Mucosa of gallbladder (tissue), 1 donor: Measurements from ENCODE around the gene GSTP1. TPM values are rescaled to one million over a fixed set of nuclear protein-coding genes. Genes with fewer than 3 reads are reported as not detected.
A peak's percentile ranks its signal among the peaks of the same experiment; 100 is the strongest.
"Not testable (repeated sequence)": the region's sequence is repeated elsewhere in the genome, so short reads cannot be mapped to it uniquely, and the experiment has no call there.

ENCODE experiments used
- DNase-seq: peaks from one replicate; pipeline ENCODE4 v3.0.0-alpha.2; 2020; ENCODE audit warnings: low spot score
- total RNA-seq: library from RNA; stranded (reverse); gene quantifications from one replicate; pipeline ENCODE4 v1.2.1, GENCODE V29; 2021
- donor health status: DM: no; HTN: no; CAD: no.

The GSTP1 gene
- total RNA-seq, 1 donor from 2014 or later: 1,142 TPM

- not testable (repeated sequence) for DNase-seq
These were observed 19.9 kb upstream of the GSTP1 start for GRCh38 chr11:67563705-67564114.

DNA sequence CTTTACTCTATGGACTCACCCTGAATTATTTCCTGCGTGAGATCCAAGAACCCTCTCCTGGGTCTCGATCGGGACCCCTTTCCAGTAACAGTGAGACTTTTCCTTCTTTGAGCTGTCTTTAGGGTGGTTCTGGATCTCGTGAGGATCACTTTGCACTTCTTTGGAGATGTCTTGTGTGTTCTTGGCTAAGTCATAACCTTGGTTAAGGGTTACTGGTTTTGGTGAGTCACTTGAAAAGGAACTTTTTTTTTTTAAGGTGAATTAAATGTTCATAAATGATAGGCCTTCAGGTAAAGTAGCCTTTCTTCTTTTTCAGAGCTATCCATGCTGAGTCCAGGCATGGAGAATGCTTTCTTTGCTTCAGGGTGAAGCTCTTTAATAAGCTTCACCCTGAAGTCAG, 19.4 kb upstream of the GSTP1 start:
- no peak for DNase-seq

- DNase-seq: no peak
These were observed 12.2 kb upstream of the GSTP1 start for GRCh38 chr11:67571443-67571842.

DNA sequence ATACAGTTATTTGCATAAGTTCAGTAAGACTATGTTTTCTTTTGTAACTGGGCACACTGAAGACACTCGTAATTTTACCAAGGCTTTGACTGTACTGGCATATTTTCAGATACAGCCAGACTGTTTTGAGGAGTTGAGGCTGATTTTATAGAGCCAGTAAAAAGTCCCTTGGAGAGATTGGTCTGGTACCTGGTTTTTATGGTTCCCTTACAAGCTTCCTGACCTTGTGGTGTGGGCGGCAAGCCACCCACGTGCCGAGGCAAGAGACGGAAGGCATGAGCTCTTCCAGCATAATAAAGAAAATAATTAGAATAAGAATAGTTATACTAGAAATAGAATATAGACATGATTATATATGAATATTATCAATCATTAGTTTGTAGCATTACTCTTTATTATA, 11.3 kb upstream of the GSTP1 start:
- no peak for DNase-seq

DNA sequence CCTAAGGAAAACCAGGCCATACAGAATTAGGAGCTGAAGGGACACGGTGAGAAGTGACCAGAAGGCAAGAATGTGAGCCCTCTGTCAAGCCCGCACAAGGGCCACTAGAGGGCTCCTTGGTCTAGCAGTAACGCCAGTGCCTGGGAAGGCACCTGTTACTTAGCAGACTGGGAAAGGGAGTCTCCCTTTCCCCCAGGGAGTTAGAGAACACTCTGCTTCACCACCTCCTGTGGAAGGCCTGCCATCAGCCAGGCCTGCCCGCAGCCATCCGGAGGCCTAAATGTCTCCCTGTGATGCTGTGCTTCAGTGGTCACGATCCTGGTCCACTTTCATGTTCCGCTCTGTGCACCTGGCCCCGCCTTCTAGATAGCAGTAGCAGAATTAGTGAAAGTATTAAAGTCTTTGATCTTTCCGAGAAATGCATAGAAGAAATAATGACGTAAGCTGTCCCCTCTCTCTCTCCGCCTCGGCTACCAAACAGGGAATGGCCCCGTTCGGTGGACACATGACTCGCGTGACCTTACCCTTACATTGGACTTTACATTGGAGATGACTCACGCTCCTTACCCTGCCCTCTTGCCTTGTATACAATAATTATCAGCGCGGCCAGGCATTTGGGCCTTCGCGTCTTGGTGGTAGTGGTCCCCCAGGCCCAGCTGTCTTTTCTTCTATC, 10.7 kb upstream of the GSTP1 start:
- DNase-seq: peak; percentile 63

GRCh38 chr11:67574938-67575337, 8.7 kb upstream of the GSTP1 start:
- no peak for DNase-seq

DNA sequence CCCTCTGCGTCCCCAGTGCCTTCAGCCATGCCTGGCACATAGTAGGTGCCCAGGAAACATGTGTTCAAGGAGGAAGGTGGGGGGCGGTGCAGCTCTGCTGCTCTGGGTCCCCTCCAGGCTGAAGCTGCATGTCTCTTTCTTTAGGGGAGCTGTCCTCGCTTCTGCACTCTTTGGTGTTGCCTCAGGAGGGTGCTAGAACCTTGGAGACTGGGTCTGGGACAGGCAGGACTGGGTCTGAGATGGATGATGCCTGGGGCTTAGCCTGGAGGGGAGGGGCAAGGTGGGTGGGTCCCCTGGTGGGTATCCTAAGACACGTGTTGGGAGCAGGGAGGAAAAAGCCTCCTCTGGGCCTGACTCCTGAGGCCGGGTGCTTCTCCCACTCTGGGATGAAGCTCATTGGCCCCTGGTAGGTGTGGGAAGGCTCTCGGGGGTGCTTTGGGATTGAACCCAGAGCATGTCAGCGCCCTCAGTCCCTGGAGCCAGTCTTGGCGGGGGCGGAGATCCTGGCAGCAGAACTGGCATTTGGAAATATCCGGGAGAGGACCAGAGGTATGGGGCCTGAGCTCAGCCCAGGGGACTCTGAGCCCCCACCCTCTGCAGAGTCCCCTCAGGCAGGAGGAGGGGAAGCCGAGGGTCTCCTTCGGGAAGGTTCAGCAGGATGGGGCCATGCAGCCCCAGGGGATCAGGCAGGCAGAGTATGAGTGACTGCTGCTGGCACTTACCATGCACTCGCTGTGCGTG, 6.7 kb upstream of the GSTP1 start:
- DNase-seq: no peak

GRCh38 chr11:67577951-67578350, 5.7 kb upstream of the GSTP1 start:
- DNase-seq: no peak

DNA sequence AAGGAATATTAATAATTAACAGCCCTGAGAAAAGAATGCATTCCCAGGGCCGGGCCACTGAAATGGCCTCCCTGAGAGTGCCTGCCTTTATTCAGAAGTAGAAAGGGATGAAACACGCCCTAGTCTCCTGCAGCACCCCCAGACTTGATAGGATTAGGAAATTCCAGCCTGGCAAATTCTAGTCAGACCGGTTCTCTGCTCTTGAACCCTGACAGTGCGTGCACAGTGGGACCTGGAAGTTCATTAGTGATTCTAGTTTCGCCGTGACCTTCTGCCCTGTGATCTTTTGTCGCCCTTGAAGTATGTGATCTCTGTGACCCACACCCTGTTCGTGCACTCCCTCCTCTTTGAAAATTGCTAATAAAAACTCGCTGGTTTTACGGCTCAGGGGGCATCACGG, 2.1 kb upstream of the GSTP1 start:
- DNase-seq: peak; percentile 80

- DNase-seq: no peak
These were observed 1.6 kb upstream of the GSTP1 start for GRCh38 chr11:67582011-67582410.

DNA sequence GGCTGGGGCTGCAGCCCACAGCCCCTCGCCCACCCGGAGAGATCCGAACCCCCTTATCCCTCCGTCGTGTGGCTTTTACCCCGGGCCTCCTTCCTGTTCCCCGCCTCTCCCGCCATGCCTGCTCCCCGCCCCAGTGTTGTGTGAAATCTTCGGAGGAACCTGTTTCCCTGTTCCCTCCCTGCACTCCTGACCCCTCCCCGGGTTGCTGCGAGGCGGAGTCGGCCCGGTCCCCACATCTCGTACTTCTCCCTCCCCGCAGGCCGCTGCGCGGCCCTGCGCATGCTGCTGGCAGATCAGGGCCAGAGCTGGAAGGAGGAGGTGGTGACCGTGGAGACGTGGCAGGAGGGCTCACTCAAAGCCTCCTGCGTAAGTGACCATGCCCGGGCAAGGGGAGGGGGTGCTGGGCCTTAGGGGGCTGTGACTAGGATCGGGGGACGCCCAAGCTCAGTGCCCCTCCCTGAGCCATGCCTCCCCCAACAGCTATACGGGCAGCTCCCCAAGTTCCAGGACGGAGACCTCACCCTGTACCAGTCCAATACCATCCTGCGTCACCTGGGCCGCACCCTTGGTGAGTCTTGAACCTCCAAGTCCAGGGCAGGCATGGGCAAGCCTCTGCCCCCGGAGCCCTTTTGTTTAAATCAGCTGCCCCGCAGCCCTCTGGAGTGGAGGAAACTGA, 731 bp downstream of the GSTP1 start:
- peak; percentile 79 for DNase-seq

DNA sequence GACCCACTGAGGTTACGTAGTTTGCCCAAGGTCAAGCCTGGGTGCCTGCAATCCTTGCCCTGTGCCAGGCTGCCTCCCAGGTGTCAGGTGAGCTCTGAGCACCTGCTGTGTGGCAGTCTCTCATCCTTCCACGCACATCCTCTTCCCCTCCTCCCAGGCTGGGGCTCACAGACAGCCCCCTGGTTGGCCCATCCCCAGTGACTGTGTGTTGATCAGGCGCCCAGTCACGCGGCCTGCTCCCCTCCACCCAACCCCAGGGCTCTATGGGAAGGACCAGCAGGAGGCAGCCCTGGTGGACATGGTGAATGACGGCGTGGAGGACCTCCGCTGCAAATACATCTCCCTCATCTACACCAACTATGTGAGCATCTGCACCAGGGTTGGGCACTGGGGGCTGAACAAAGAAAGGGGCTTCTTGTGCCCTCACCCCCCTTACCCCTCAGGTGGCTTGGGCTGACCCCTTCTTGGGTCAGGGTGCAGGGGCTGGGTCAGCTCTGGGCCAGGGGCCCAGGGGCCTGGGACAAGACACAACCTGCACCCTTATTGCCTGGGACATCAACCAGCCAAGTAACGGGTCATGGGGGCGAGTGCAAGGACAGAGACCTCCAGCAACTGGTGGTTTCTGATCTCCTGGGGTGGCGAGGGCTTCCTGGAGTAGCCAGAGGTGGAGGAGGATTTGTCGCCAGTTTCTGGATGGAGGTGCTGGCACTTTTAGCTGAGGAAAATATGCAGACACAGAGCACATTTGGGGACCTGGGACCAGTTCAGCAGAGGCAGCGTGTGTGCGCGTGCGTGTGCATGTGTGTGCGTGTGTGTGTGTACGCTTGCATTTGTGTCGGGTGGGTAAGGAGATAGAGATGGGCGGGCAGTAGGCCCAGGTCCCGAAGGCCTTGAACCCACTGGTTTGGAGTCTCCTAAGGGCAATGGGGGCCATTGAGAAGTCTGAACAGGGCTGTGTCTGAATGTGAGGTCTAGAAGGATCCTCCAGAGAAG, 1.6 kb downstream of the GSTP1 start:
- DNase-seq: no peak

GRCh38 chr11:67585911-67586310, 2.3 kb downstream of the GSTP1 start:
- DNase-seq: no peak

- DNase-seq: no peak
These were observed 3.1 kb downstream of the GSTP1 start for GRCh38 chr11:67586568-67587250.

DNA sequence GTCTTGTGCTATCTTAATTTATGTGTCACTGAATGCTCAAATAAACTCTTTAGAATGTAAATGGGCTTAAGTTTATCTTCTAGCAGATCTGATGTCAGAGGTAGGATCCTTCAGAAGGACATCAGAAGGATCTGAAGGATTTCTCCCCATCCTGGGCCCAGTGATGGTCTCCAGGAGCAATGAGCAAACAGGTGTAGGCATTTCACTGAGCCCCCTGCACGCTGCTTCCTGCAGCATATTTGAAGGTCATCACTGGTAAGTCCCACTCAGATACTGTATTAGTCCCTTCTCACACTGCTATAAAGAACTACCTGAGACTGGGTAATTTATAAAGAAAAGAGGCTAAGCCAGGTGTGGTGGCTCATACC, 4.5 kb downstream of the GSTP1 start:
- DNase-seq: no peak

GRCh38 chr11:67588899-67589415, 5.3 kb downstream of the GSTP1 start:
- DNase-seq: not testable (repeated sequence)

DNA sequence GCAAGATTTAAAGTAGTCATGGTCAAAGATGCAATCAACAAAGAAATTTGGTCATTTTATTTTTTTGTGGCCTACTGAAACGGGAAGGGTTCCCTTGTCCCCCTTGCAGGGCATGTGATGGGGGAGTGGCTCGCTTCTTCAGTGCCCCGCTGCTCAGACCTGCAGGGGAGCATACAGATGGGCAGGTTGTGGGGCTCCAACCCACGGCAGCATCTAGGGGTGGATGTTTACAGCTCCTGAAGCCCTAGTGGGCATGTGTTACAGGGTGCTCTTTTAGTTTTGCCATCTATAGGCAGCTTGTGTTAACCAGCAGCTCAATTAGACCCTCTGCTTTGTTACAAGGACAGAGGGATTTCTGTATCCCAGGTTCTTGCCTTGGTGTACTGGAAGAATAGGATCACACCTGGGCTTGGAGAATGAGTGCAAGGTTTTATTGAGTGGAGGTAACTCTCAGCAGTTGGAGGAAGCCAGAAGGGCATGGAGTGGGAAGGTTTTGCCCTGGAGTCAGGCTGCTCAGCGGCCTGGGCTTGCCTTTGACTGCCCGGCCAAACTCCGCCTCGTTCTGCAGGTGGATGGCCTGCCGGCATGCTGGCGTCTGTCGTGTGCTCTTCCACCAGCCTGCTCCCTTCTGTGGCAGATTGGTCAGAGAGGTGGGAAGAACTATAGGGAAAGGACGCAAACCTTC, 9.4 kb downstream of the GSTP1 start:
- no peak for DNase-seq

GRCh38 chr11:67593565-67593905, 9.9 kb downstream of the GSTP1 start:
- no peak for DNase-seq

DNA sequence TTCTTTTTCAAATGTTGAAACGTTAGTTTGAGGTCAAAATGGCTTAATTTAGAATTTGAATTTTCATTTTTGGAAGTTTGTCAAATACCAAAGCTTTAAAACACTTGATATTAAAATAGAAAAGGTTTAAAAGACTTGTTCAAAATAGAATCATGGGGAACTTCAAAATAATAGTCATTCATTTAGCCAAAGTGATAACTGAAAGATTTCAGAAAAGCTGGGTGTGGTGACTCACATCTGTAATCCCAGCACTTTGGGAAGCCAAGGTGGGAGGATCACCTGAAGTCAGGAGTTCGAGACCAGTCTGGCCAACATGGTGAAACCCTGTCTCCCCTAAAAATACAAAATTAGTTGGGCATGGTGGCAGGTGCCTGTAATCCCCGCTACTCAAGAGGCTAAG, 10.9 kb downstream of the GSTP1 start:
- no peak for DNase-seq

DNA sequence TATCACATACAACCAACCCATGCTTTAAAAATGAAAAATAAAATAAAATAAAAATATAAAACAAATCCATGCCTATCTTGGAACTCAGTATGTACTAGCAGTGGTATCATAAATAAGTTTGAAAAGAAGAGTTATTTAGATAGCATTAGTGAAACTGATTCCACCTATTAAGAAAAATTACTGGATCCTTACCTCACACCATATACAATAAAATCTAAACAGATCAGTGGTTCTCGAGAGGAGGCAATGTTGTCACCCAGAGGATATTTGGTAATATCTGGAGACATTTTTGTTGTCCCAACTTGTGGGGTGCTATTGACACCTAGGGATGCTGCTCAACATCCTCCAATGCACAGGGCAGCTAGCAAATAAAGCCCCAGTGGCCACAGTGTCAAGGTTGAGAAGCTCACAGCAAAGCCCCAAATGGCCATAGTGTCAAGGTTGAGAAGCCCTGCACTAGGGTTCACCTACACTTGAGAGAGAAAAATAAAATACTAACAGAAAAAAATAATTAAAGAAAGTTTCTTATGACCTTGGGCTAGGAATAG, 13.2 kb downstream of the GSTP1 start:
- no peak for DNase-seq
